ACC112 (cell line): ENCODE measurements around the gene ANOS1.

Source experiments
- H2AFZ ChIP-seq: fragments of 200-600 bp; sonication (generic); one replicate; pipeline ENCODE4 v1.6.0; 2017; ENCODE audit warnings: antibody characterized with exemption, low read length; ENCODE audit not compliant: unreplicated experiment
- H3K27ac ChIP-seq: fragments of 200-600 bp; sonication (generic); 2 replicates; pipeline ENCODE4 v1.5.1; 2014; ENCODE audit warnings: low read depth, mild to moderate bottlenecking, antibody characterized with exemption, low read length, moderate library complexity
- H3K27me3 ChIP-seq: fragments of 200-600 bp; sonication (generic); 2 replicates; pipeline ENCODE4 v1.6.1; 2014; ENCODE audit warnings: mild to moderate bottlenecking, antibody characterized with exemption, low read length, moderate library complexity, mixed read lengths; ENCODE audit not compliant: insufficient read depth
- H3K36me3 ChIP-seq: fragments of 200-600 bp; sonication (generic); 2 replicates; pipeline ENCODE4 v1.6.1; 2016; ENCODE audit warnings: mild to moderate bottlenecking, antibody characterized with exemption, low read length, moderate library complexity, mixed read lengths; ENCODE audit not compliant: insufficient read depth
- H3K4me1 ChIP-seq: fragments of 200-600 bp; sonication (generic); one replicate; pipeline ENCODE4 v1.6.1; 2016; ENCODE audit warnings: low read length, mixed read lengths; ENCODE audit not compliant: insufficient read depth, unreplicated experiment, control insufficient read depth
- H3K4me3 ChIP-seq: fragments of 200-600 bp; sonication (generic); 2 replicates; pipeline ENCODE4 v1.5.1; 2014; ENCODE audit warnings: mild to moderate bottlenecking, low read depth, low read length
- H3K79me2 ChIP-seq: fragments of 200-600 bp; sonication (generic); one replicate; pipeline ENCODE4 v1.6.0; 2016; ENCODE audit warnings: low read length; ENCODE audit not compliant: control insufficient read depth, unreplicated experiment, insufficient read depth

The ANOS1 gene

GRCh38 chrX:8717354-8717753 lies 14.6 kb downstream of the ANOS1 start:
- no peak overlapping the region for H3K27ac ChIP-seq
- H3K36me3 ChIP-seq = no peaks in the 10 kb centered on the region
- no peak overlapping the region for H2AFZ ChIP-seq
- H3K27me3 ChIP-seq = no peaks in the 10 kb centered on the region
- H3K4me1 ChIP-seq = no peaks in the 10 kb centered on the region
- no peak overlapping the region for H3K4me3 ChIP-seq
- no peaks in the 10 kb centered on the region for H3K79me2 ChIP-seq

- H2AFZ ChIP-seq = no peak overlapping the region
- H3K4me3 ChIP-seq = no peak overlapping the region
- no peaks in the 10 kb centered on the region for H3K36me3 ChIP-seq
- H3K27ac ChIP-seq = no peak overlapping the region
- H3K27me3 ChIP-seq = no peaks in the 10 kb centered on the region
- H3K4me1 ChIP-seq = no peaks in the 10 kb centered on the region
- H3K79me2 ChIP-seq = no peaks in the 10 kb centered on the region
Observed at GRCh38 chrX:8714164-8714563, 17.8 kb downstream of the ANOS1 start.

- Histone ChIP-seq H3K27ac (no peak overlapping the region), H3K36me3 (no peaks in the 10 kb centered on the region), H2AFZ (no peak overlapping the region), H3K27me3 (no peaks in the 10 kb centered on the region), H3K79me2 (no peaks in the 10 kb centered on the region), H3K4me1 (no peaks in the 10 kb centered on the region), H3K4me3 (no peak overlapping the region)
Observed at GRCh38 chrX:8711401-8711800, 20.5 kb downstream of the ANOS1 start.

- Histone ChIP-seq H3K27me3 (no peaks in the 10 kb centered on the region), H3K4me1 (no peaks in the 10 kb centered on the region), H3K27ac (no peak overlapping the region), H3K36me3 (no peaks in the 10 kb centered on the region), H3K4me3 (no peak overlapping the region), H2AFZ (no peak overlapping the region), H3K79me2 (no peaks in the 10 kb centered on the region)
Observed at GRCh38 chrX:8704184-8704583, 27.8 kb downstream of the ANOS1 start.

- no peaks in the 10 kb centered on the region for H3K79me2 ChIP-seq
- no peak overlapping the region for H3K27ac ChIP-seq
- peaks cover 2% of the 10 kb centered on the region for H3K4me1 ChIP-seq
Observed at GRCh38 chrX:8692871-8693270, 39.1 kb downstream of the ANOS1 start.

GRCh38 chrX:8689473-8689872 lies 42.5 kb downstream of the ANOS1 start:
- Histone ChIP-seq H3K4me3 (no peak overlapping the region), H3K27me3 (no peaks in the 10 kb centered on the region), H3K79me2 (no peaks in the 10 kb centered on the region), H2AFZ (no peak overlapping the region), H3K27ac (no peak overlapping the region), H3K36me3 (no peaks in the 10 kb centered on the region), H3K4me1 (peaks cover 2% of the 10 kb centered on the region)

More at GRCh38 chrX:8692871-8693270, 39.1 kb downstream of the ANOS1 start:
- Histone ChIP-seq H3K36me3 (no peaks in the 10 kb centered on the region), H2AFZ (no peak overlapping the region), H3K27me3 (no peaks in the 10 kb centered on the region), H3K4me3 (no peak overlapping the region)

GRCh38 chrX:8688776-8689175 lies 43.2 kb downstream of the ANOS1 start:
- Histone ChIP-seq H3K4me1 (peaks cover 2% of the 10 kb centered on the region), H3K36me3 (no peaks in the 10 kb centered on the region), H3K27ac (no peak overlapping the region)

GRCh38 chrX:8684201-8684965 lies 47.6 kb downstream of the ANOS1 start:
- no peak overlapping the region for H3K27ac ChIP-seq
- no peak overlapping the region for H3K4me3 ChIP-seq
- no peak overlapping the region for H2AFZ ChIP-seq
- H3K79me2 ChIP-seq = no peaks in the 10 kb centered on the region
- H3K36me3 ChIP-seq = no peaks in the 10 kb centered on the region
- H3K27me3 ChIP-seq = no peaks in the 10 kb centered on the region
- H3K4me1 ChIP-seq = no peaks in the 10 kb centered on the region

More at GRCh38 chrX:8688776-8689175, 43.2 kb downstream of the ANOS1 start:
- H3K79me2 ChIP-seq = no peaks in the 10 kb centered on the region
- no peak overlapping the region for H2AFZ ChIP-seq
- no peaks in the 10 kb centered on the region for H3K27me3 ChIP-seq
- no peak overlapping the region for H3K4me3 ChIP-seq

- Histone ChIP-seq H3K4me1 (no peaks in the 10 kb centered on the region), H3K36me3 (no peaks in the 10 kb centered on the region), H3K79me2 (no peaks in the 10 kb centered on the region), H3K27me3 (no peaks in the 10 kb centered on the region), H3K4me3 (no peak overlapping the region), H2AFZ (no peak overlapping the region), H3K27ac (no peak overlapping the region)
Observed at GRCh38 chrX:8683687-8684086, 48.2 kb downstream of the ANOS1 start.

- Histone ChIP-seq H3K79me2 (no peaks in the 10 kb centered on the region), H3K4me3 (no peak overlapping the region), H3K27ac (no peak overlapping the region), H3K36me3 (no peaks in the 10 kb centered on the region), H2AFZ (no peak overlapping the region), H3K27me3 (no peaks in the 10 kb centered on the region), H3K4me1 (no peaks in the 10 kb centered on the region)
Observed at GRCh38 chrX:8679550-8679949, 52.4 kb downstream of the ANOS1 start.

GRCh38 chrX:8675006-8675630 lies 56.8 kb downstream of the ANOS1 start:
- no peaks in the 10 kb centered on the region for H3K27me3 ChIP-seq
- H3K4me1 ChIP-seq = no peaks in the 10 kb centered on the region
- H3K79me2 ChIP-seq = no peaks in the 10 kb centered on the region
- no peak overlapping the region for H3K4me3 ChIP-seq
- no peaks in the 10 kb centered on the region for H3K36me3 ChIP-seq
- H3K27ac ChIP-seq = no peak overlapping the region
- no peak overlapping the region for H2AFZ ChIP-seq
